OCI-LY7 (cell line): ENCODE measurements around the gene MS4A4A.

Experiments used
- EZH2phosphoT487 ChIP-seq: fragments of 200-600 bp; sonication (generic); IDR thresholded peaks from 2 replicates; pipeline ENCODE4 v1.6.1; 2018; ENCODE audit warnings: low read depth, borderline replicate concordance, mild to moderate bottlenecking, mixed run types, antibody characterized with exemption, low read length, moderate library complexity, mixed read lengths
- TF ChIP-seq, protein P1 (sequence below): fragments of 200-600 bp; sonication (generic); conservative IDR thresholded peaks from 2 replicates; pipeline ENCODE4 v1.5.1; 2014; ENCODE audit warnings: mild to moderate bottlenecking, antibody characterized with exemption, low read length, moderate library complexity, mixed read lengths

DNA sequence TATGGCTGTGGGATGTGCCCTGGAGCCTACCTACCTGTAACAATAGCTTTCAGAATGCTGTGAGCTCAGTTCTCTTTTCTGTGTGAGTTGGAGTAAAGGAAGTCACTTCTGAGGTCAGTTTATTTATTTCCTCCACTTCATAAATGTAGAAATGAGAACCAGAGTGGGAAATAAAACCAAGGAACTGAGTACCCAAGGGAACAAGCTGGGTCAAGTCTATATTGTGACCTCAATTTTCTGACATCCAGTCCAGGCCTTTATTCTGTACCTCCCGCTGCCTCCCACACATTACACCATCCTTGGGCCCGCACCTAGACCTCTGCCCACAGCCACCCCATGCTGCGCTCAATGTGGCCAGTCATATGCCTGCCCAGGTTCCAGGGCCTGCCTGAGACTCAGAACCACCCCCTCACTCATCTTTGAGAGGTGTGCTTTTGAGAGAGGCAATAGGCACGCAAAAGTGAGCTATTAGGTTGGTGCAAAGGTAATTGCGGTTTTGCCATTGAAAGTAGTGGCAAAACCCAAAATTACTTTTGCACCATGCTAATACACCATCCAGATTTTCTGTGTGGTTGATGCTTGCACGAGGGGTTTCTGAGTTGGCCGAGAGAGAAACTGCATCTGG is 56.4 kb downstream of the MS4A4A start:
- TF ChIP-seq, protein P1, sequence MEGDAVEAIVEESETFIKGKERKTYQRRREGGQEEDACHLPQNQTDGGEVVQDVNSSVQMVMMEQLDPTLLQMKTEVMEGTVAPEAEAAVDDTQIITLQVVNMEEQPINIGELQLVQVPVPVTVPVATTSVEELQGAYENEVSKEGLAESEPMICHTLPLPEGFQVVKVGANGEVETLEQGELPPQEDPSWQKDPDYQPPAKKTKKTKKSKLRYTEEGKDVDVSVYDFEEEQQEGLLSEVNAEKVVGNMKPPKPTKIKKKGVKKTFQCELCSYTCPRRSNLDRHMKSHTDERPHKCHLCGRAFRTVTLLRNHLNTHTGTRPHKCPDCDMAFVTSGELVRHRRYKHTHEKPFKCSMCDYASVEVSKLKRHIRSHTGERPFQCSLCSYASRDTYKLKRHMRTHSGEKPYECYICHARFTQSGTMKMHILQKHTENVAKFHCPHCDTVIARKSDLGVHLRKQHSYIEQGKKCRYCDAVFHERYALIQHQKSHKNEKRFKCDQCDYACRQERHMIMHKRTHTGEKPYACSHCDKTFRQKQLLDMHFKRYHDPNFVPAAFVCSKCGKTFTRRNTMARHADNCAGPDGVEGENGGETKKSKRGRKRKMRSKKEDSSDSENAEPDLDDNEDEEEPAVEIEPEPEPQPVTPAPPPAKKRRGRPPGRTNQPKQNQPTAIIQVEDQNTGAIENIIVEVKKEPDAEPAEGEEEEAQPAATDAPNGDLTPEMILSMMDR = no peak
- no peak for TF ChIP-seq EZH2phosphoT487
